Measurements from ENCODE around the gene VPS37C.

GRCh38 chr11:61158691-61159381 is 2.4 kb downstream of the VPS37C start:
- TF ChIP-seq CTCF (IDR thresholded peaks at IDR 0.05): no peak
- no peak for TF ChIP-seq POLR2A (IDR thresholded peaks at IDR 0.05)

Data from esophagus squamous epithelium (tissue), 4 donors.